Posterior vena cava (tissue), 2 donors: Measurements from ENCODE around the gene TCFL5. TPM values are rescaled to one million over a fixed set of nuclear protein-coding genes. Genes with fewer than 3 reads are reported as not detected.

Experiments
- DNase-seq: peaks from one replicate; pipeline ENCODE4 v3.0.0-alpha.2; 2020; ENCODE audit warnings: low spot score
- intact Hi-C, 2 donors: fragments of 100-400 bp; cut with DNase I; formaldehyde crosslinking; loops; one replicate each; pipeline versions ENCODE4 v1.14.1 to v1.14.2; 2022 to 2023
- total RNA-seq, 2 donors: library from RNA; stranded (reverse); fragmentation: NEBNext Ultra II Directional; extraction: Animal tissue kit (Norgen Biotek cat#: 25700); gene quantifications; one replicate each; pipeline ENCODE4 v1.2.1, GENCODE V29; 2021
- donor health status: DM: yes; HTN: yes; CAD: no.
- donor health status: DM: yes; HTN: yes; CAD: no.

TCFL5 gene
- total RNA-seq, 2 donors from 2014 or later = 9.6 to 10.9 TPM

DNA sequence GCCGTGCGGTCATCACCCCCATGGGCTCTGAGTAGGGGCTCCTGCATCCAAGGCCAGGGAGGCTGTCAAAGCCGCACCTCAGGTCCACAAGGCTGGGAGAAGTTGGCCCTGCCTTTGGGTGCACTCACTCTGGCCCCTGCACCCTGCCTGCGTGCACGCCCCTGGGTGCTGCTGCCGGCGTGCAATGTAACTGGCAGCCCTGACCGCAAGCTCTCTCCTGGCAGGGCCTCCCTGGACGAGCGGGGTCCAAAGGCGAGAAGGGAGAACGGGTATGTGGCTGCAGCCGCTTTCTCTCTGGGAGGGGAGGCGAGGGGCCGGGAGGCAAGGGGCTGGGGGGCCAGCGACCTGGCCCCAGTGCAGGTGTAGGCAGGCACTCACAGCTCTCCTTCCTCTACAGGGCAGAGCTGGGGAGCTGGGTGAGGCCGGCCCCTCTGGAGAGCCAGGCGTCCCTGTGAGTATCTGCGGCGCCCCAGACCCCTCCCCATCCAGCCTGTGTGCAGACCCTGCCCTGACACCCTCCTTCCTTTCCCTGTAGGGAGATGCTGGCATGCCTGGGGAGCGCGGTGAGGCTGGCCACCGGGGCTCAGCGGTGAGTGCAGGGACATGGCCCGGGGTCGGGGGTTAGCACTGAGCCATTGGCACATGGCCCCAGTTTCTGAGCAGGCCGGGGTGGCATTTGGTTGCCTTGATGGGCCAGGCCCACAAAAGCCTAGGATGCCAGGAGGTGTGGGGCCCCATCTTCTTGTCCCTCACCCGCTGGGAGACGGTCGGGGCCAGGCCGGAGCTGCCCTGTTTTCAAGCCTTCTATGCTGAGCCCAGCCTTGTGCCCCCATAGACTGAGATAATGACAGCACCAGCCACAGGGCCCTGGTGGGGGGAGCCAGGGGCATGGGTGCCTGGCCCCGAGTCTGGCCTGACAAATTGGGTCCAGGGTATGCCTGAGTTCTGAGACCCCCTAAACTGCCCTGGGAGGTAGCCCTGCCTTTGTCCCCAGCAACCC is 32.1 kb downstream of the TCFL5 start:
- DNase-seq = no peak
- intact Hi-C loops = no loop called here

DNA sequence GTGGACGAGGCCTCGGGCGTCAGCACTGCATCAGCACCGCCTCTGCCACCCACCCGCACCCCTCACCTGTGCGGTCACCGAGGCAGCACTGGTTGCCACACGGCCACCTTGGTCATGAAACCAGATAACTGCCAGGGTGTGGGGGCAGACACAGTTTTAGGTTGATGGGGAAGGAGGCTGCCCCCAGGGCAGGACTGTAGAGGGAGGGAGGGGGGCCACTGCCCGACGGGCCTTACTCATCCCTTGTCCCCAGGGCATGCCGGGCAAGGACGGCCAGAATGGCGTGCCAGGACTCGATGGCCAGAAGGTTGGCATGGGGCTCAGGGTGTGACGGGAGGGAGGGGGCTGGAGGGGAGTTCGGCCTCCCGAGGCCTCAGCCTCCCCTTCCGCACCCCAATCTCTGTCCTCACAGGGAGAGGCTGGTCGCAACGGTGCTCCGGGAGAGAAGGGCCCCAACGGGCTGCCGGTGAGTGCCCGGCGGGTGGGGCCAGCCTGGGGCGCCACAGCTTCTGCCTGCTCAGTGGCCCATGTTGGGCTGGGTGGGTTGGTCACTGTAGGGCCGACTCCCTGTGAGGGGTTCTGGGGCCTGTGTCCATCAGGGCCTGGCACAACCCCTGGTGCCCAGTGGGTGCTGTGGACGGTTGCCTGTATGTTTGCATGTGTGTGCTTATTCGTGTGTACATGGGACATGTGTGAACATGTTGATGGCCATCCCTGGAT is 33.0 kb downstream of the TCFL5 start:
- no peak for DNase-seq
- intact Hi-C loops = no loop called here

DNA sequence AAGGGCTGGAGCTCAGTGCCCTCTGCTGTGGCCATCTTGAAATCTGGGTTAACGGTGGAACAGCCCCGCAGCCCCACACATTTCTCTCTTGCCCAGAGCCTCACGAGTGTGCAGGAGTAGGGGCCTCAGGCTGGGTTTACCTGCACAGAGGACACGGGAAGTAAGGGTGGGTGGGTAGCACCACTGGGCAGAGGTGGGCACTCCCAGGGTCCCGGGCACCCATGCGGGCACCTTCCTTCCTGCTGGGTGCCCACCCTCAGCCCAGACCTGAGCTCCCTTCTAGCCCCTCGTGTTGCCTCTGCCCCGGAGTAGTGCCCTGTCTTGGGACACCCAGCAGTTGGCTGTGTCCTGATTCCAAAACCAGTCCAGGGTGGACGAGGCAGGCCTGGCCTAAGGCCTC is 33.6 kb downstream of the TCFL5 start:
- intact Hi-C loops = no loop called here

DNA sequence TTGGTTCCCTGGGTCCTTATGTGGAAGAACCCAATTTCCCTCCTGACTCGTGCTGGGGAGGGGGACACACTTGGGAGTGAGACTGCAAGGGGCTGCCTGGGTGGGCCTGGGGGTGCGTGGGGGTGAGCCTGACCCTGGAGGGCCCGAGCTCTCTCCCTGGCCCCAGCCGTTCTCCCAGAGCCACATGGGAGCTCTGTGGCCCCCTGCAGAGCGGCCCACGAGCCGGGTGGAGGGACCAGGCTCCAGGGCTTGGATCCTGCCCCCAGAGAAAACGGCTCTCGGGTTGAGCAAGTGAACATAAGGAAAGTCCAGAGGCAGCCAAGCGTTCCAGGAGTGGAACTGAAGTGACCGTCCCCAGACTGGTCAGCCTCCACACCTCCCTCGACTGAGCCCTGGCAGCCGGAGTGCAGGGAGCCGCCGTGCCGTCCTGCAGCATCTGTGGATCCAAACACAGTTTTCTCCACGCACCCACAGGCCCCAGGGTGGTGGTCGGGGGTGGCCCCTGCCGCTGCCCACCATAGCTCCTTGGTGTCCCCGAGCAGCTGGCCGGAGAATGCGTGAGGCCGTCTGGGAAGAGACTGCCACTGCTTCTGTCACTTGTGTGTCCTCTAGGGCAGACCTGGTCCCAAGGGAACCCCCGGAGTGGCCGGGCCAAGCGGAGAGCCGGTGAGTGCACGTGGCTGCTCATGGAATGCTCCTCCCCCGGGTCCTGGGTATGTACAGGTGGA is 34.1 kb downstream of the TCFL5 start:
- intact Hi-C loops = no loop called here
- DNase-seq = no peak

More for the DNA sequence above, 33.6 kb downstream of the TCFL5 start:
- DNase-seq = no peak

DNA sequence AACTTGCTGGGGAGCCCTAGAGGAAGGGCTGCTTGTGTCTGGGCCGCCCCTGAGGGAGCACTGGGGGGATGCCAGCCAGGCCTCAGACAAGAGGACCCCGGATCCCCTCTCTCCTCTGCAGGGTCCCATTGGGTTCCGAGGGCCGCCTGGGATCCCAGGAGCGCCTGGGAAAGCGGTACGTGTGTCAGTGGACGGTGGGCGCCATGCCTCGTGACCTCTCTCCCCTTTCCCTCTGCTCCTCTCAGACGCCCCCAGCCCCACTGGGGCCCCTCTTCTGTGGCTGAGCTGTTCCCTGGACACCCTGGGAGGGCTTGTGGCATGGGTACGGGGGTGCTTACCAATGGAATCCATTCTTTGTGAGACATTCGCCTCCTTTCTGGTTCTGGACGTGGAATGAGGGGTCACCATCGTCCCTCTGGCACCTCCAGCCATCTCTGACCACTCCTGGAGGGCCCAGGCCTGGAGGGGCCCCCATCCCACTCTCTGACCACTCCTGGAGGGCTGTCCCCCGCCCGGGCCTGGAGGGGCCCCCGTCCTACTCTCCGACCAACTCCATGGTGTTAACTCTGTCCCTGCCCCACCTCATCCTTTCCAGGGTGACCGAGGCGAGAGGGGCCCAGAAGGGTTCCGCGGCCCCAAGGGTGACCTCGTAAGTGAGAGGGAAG is 34.8 kb downstream of the TCFL5 start:
- intact Hi-C loops = no loop called here
- DNase-seq = no peak

DNA sequence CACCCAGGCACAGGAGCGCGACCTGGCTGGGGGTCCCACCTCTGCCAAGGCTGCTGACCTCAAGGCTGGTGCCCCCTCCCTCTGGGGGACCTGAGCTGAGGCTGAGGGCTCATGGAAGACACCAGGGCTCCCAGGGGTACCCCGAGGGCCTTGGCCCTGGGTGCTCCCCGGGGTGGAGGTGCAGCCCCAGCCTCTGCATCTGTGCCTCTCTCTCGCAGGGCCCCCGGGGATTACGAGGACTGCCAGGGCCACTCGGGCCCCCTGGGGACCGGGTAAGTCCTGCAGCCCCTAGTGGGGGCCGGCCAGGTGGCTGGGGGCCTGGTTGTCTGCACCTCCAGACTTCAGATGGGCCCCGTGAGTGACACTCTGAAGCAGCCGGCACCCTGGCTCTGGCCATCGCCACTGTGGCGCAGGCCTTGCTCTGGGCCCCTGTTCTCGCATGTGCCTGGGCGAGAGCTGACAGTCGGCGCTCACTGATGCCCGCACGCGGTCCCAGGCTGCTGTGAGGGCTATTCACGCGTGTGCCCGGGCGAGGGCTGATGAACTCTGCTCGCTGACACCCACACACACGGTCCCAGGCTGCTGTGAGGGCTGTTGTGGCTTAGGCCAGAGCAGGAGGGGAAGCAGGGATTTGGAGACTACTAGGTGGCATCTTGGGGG is 35.5 kb downstream of the TCFL5 start:
- no peak for DNase-seq
- intact Hi-C loops = no loop called here

DNA sequence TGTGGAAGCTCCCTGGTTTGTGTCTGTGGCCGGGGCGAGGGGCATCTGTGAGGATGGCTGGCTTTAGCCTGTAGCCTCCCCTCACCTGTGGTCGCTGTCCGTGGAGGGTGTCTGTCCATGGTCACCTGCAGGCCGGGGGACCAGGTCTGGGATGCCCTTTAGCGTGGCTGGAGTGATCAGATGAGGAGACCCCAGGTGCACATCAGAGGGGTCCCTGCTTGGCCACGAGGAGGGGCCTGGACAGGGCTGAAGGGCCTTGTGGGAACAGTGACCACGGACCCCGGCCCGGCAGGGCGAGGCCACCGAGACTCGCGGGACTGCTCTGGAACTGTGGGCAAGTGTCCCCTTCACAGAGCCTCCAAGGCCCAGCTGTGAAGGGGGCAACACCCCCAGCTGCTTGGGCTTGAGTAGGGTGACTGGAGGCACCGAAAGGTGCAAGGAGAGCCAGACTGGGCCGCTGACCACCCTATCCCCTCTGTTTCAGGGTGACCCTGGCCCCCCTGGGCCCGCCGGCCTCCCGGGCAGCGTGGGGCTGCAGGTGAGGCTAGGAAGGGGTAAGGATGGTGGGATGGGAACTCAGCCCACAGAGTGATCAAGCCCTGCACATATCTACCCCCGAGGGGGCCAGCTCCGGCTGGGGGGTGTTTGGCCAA is 36.2 kb downstream of the TCFL5 start:
- intact Hi-C loops = no loop called here
- DNase-seq = no peak

DNA sequence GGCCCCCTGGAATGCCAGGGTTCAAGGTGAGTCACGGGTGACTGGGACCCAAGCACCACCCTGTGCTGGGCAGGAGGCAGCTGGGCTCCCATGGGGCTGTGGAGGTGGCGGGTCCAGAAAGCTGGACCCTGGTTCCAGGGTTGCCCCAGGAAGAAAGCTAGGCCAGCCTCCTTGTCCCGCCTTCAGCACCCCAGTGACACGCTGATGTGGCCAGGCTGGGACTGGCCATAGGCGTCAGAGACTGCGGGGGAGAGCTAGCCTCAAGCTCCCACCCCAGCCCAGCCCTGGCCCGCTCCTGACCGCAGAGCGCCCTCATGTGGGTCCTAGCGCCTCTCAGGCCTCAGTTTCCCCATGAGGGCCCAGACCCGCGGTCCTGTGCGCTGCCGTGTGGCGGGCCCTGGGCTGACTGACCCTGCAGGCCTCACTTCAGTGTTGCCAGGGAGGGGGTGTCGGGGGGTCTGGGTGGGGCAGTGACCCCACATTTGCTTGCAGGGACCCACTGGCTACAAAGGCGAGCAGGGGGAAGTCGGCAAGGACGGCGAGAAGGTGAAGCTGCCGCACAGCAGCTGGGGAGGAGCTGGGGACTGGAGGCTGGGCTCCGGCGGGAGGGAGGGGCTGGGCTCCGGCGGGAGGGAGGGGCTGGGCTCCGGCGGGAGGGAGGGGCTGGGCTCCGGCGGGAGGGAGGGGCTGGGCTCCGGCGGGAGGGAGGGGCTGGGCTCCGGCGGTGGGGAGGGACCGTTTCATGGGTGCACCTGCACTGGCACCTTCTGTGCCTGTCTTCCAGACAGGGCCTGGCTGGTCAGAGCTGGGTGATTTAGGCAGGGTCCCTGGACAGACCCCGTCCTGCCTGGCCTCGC is 36.9 kb downstream of the TCFL5 start:
- DNase-seq = no peak

DNA sequence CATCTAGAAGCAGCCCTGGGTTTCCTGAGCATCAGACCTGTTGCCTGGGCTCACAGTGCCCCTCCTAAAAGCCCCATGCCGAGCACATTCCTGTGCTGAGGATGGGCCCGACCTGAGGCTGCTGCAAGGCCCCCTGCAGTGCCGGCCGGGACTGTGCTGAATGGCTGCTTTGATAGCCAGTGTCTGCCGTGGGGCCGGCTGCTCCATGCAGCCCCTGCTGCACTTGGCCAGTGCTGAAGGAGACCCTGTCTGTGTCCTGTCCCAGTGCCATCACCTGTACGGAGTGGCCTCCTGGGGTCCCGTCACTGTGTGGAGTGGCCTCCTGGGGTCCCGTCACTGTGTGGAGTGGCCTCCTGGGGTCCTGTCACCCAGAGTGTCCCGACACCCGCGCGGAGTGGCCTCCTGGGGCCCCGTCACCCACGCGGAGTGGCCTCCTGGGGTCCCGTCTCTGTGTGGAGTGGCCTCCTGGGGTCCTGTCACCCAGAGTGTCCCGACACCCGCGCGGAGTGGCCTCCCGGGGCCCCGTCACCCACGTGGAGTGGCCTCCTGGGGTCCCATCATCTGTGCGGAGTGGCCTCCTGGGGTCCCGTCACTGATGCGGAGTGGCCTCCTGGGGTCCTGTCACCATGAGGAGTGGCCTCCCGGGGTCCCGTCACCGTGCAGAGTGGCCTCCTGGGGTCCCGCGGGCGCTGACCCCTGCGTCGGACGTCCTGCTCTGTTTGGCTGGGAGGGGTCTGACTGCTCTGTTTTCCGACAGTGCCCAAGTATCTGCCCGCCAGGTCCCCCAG is 37.7 kb downstream of the TCFL5 start:
- intact Hi-C loops = no loop called here
- no peak for DNase-seq

More for the DNA sequence above, 36.9 kb downstream of the TCFL5 start:
- intact Hi-C loops = no loop called here

DNA sequence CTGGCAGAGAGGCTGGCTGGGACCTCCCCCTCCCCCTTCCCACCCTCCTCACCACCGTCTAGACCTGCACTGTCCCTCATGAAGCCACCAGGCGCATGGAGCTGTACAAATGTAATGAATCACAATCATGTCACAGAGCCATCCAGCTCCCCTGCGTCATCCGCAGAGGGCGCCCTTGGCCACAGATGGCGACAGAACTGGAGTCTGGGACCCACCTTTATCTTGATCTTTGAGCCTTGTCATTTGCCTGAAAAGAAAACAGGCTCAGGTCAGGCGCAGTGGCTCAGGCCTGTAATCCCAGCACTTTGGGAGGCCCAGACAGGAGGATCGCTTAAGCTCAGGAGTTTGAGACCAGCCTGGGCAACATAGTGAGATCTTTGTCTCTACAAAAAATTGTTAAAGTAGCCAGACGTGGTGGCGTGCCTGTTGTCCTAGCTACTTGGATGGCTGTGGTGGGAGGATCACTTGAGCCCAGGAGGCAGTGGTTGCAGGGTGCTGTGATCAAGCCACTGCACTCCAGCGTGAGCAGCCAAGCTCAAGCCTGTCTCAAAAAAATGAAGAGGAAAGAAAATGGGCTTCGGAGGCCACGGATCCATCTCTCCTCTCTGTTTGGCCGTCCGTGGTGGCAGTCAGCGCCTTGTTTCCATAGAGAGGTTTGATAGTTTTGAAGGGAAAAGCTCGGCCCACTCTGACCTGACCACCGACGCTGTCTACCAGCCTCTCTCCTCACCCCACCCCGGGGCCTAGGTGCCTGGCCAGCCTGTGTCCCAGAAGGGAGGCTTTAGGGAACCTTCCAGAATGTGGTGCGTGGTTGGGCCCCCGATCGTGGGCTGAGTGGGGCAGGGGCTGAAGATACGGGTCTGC is 38.6 kb downstream of the TCFL5 start:
- intact Hi-C loops = no loop called here
- no peak for DNase-seq

DNA sequence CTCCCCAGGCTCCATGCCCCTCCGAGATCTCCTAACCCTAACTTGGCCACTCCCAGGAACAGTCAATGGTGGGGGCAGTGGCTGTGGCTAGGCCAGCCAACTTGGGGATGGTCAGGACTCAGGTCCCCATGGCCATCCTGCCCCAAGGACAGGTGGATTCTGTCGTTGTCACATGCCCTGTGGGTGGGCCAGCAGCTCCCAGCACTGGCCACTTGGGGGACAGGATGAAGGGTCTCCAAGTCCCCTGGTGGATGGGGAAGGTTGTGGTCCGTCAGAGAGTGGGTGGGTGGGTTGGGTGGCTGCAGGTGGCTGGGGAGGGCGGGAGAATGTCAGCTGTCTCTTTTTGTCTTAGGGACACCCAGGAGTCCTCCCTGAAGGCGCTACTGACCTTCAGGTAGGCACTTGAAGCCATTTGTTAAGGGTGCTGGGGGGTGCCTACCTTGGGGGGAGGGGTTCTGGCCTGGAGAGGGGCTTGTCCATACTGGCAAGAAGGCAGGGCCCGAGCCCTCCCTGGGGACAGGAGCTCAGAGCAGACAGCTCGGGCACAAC is 39.3 kb downstream of the TCFL5 start:
- no peak for DNase-seq
- intact Hi-C loops = no loop called here

DNA sequence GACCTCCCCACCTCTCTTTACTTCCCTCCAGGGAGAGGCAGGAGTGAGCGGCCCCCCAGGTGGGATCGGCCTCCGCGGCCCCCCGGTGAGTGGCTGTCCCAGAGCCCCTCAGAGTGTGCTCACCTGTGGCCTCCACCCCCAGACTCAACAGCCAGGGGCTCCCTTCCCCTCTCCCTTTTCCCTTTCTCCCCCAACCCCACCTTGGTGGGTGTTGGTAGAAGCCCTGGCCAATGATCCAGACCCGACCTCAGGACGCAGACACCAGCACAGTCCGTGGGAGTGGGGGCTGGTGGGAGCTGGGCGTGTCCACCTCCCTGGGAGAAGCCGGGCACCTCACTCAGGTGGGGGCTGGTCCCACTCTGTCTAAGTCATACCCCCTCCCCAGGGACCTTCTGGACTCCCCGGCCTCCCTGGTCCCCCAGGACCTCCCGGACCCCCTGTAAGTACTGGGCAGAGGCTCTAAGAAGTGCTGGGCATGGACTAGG is 39.9 kb downstream of the TCFL5 start:
- intact Hi-C loops = no loop called here
- DNase-seq = no peak

DNA sequence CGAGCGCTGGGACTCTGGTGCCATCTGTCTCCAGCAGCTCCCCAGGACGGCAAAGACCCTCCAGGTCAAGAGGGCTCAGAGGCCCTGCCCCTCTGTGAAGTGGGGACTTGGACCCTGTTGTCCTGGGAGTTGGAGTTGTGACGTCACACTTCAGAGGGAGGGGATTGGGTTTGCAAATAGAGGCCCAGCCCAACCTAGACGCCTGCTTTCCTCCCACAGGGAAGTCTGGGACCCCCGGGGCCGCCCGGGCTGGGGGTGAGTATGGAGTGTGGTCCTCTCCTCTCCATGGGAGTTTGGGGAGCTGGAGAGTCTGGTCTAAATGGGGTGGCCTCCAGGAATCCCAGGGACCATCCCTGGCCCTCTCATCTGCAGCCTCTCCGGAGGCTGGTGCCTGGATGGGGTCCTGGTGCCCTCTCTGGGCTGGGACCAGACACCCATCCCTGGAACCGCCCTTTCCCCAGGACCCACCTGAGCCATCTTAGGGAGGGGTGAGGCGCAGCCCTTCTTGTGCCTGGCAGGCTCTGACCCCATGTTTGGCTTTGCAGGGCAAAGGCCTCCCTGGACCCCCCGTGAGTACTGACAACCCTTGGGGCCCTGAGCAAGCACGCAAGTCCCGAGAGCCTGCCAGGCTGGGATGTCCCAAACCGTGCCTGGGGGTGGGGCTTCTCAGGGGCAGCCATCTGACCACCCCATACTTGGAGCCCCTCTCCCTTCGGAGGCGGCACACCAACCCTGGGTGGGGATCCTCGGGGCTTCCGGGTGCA is 40.5 kb downstream of the TCFL5 start:
- no peak for DNase-seq
- intact Hi-C loops = no loop called here

DNA sequence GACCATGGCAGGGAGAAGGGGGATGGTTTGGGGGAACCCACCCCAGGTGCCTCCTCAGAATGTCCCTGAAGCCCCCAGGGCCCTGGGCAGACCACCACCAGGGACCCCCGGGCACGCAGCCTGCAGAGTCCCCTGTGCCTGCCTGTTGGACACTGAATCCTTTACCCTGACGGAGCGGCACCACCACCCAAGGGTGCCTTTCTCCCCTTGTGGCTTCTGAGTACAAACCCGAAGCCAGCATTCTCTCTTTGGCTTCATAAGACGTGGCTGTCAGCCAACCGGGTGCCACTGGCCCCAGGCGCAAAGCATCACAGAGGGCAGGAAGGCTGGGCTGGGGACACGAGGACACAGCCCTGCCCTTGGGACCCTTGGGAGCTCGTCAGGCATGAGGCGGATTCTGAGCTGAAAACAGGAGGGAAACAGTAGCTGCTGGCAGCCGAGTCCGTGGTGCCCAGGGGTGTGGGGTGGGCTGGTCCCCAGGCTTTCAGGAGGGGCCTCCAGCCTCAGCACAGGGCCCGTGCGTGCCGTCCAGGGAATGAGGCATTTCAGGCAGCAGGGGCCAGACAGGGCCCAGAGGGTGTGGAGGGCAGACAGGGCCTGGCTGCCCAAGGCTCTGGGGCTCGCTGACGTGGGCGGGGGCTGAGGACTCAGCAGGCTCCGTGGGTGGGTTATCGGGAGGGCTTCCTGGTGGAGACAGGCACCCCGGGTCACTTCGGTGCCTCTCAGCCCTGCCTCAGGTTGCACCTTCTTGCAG is 41.2 kb downstream of the TCFL5 start:
- intact Hi-C loops = no loop called here
- no peak for DNase-seq
